ENCODE measurements around the gene EOLA1. TPM values are rescaled to one million over a fixed set of nuclear protein-coding genes. Genes with fewer than 3 reads are reported as not detected.

The EOLA1 gene
- polyA plus RNA-seq, 1 donor from 2014 or later, result 31.1 TPM

DNA sequence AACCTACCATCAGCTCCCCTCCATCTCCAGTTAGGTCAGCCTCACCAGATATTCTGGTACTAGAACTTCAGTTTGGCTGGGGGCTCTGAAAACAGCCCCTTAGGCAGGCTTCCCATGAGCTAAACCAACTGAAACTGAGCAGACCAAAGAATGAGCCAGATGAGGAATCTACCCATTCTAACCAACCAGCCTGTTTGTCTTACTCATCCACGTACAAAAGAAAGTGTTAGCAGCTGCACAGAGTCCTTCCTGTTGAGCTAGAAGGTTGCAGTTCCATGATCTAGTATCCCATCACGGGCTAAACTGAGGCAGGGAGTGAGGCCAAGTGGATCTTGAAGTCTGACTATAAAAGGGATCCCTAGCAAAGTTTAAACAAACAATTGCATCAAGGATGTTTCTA is 29.0 kb downstream of the EOLA1 start:
- Histone ChIP-seq H3F3A (ENCODE audit: insufficient read depth, low read length, poor library complexity, severe bottlenecking) (no peaks in the 10 kb centered on the region), H3K36me3 (ENCODE audit: insufficient read depth, low read length) (no peaks in the 10 kb centered on the region), H3K79me2 (replicated peaks; ENCODE audit: insufficient read depth, low read length) (no peaks in the 10 kb centered on the region), H4K20me1 (ENCODE audit: insufficient read depth) (no peaks in the 10 kb centered on the region), H3K27ac (ENCODE audit: low read length) (no peak overlapping the region), H3K9ac (ENCODE audit: low read length) (no peak overlapping the region), H3K27me3 (ENCODE audit: insufficient read depth, low read depth, low read length) (no peaks in the 10 kb centered on the region), H3K9me2 (ENCODE audit: insufficient read depth, low read length) (no peaks in the 10 kb centered on the region), H3K4me2 (ENCODE audit: low read length) (no peak overlapping the region), H3K4me3 (ENCODE audit: low read length) (no peak overlapping the region), H3K9me3 (ENCODE audit: low read length) (no peaks in the 10 kb centered on the region), H2AFZ (ENCODE audit: low read depth, low read length) (no peak overlapping the region)
- TF ChIP-seq, protein P1, sequence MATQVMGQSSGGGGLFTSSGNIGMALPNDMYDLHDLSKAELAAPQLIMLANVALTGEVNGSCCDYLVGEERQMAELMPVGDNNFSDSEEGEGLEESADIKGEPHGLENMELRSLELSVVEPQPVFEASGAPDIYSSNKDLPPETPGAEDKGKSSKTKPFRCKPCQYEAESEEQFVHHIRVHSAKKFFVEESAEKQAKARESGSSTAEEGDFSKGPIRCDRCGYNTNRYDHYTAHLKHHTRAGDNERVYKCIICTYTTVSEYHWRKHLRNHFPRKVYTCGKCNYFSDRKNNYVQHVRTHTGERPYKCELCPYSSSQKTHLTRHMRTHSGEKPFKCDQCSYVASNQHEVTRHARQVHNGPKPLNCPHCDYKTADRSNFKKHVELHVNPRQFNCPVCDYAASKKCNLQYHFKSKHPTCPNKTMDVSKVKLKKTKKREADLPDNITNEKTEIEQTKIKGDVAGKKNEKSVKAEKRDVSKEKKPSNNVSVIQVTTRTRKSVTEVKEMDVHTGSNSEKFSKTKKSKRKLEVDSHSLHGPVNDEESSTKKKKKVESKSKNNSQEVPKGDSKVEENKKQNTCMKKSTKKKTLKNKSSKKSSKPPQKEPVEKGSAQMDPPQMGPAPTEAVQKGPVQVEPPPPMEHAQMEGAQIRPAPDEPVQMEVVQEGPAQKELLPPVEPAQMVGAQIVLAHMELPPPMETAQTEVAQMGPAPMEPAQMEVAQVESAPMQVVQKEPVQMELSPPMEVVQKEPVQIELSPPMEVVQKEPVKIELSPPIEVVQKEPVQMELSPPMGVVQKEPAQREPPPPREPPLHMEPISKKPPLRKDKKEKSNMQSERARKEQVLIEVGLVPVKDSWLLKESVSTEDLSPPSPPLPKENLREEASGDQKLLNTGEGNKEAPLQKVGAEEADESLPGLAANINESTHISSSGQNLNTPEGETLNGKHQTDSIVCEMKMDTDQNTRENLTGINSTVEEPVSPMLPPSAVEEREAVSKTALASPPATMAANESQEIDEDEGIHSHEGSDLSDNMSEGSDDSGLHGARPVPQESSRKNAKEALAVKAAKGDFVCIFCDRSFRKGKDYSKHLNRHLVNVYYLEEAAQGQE (IDR thresholded peaks at IDR 0.05; ENCODE audit: borderline replicate concordance), result no peak
- TF ChIP-seq SMC3 (conservative IDR thresholded peaks at IDR 0.05; ENCODE audit: poor library complexity) (no peak), RAD21 (conservative IDR thresholded peaks at IDR 0.05) (no peak), MXI1 (conservative IDR thresholded peaks at IDR 0.05; ENCODE audit: poor library complexity, severe bottlenecking) (no peak), EZH2 (IDR thresholded peaks at IDR 0.05; ENCODE audit: borderline replicate concordance, insufficient read depth, low read length, poor library complexity, severe bottlenecking) (no peak)

DNA sequence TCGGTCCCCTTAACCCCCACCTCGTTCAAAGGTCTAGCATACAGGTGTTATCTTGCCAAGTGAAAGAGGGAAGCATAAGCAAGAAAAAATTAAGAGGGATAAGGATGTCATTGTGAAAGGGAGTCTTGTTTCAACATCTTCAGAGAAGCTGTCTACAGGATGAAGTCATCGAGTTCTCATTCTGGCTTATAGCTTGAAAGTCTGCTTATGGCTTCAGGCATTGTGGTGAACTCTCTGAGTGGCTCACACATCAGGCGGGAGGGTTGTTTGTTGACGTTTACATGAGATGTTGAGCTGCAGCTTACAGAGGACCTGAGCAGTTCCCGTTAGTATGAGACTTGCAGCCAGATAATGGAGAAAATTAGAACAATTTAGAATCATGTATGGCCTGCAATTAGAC is 29.9 kb downstream of the EOLA1 start:
- Histone ChIP-seq H3K27me3 (ENCODE audit: insufficient read depth, low read depth, low read length) (no peaks in the 10 kb centered on the region), H3K4me3 (ENCODE audit: low read length) (no peak overlapping the region), H3F3A (ENCODE audit: insufficient read depth, low read length, poor library complexity, severe bottlenecking) (no peaks in the 10 kb centered on the region), H3K79me2 (replicated peaks; ENCODE audit: insufficient read depth, low read length) (no peaks in the 10 kb centered on the region), H3K9me2 (ENCODE audit: insufficient read depth, low read length) (no peaks in the 10 kb centered on the region), H3K9ac (ENCODE audit: low read length) (no peak overlapping the region), H3K36me3 (ENCODE audit: insufficient read depth, low read length) (no peaks in the 10 kb centered on the region), H2AFZ (ENCODE audit: low read depth, low read length) (no peak overlapping the region), H3K27ac (ENCODE audit: low read length) (no peak overlapping the region), H3K9me3 (ENCODE audit: low read length) (no peaks in the 10 kb centered on the region), H3K4me2 (ENCODE audit: low read length) (no peak overlapping the region), H4K20me1 (ENCODE audit: insufficient read depth) (no peaks in the 10 kb centered on the region)
- TF ChIP-seq TAF1 (IDR thresholded peaks at IDR 0.05; ENCODE audit: low read depth) (no peak), SMC3 (conservative IDR thresholded peaks at IDR 0.05; ENCODE audit: poor library complexity) (no peak), EZH2 (IDR thresholded peaks at IDR 0.05; ENCODE audit: borderline replicate concordance, insufficient read depth, low read length, poor library complexity, severe bottlenecking) (no peak), RAD21 (conservative IDR thresholded peaks at IDR 0.05) (no peak), EP300 (conservative IDR thresholded peaks at IDR 0.05; ENCODE audit: poor library complexity, severe bottlenecking) (no peak), POLR2AphosphoS5 (IDR thresholded peaks at IDR 0.05) (no peak)
- TF ChIP-seq, protein P2, sequence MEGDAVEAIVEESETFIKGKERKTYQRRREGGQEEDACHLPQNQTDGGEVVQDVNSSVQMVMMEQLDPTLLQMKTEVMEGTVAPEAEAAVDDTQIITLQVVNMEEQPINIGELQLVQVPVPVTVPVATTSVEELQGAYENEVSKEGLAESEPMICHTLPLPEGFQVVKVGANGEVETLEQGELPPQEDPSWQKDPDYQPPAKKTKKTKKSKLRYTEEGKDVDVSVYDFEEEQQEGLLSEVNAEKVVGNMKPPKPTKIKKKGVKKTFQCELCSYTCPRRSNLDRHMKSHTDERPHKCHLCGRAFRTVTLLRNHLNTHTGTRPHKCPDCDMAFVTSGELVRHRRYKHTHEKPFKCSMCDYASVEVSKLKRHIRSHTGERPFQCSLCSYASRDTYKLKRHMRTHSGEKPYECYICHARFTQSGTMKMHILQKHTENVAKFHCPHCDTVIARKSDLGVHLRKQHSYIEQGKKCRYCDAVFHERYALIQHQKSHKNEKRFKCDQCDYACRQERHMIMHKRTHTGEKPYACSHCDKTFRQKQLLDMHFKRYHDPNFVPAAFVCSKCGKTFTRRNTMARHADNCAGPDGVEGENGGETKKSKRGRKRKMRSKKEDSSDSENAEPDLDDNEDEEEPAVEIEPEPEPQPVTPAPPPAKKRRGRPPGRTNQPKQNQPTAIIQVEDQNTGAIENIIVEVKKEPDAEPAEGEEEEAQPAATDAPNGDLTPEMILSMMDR (IDR thresholded peaks at IDR 0.05; ENCODE audit: poor library complexity, severe bottlenecking), result no peak
- TF ChIP-seq, protein P1 (IDR thresholded peaks at IDR 0.05; ENCODE audit: borderline replicate concordance), result no peak

Measured in neural cell (in vitro differentiated cells).